ENCODE measurements around the gene FIBCD1.

The FIBCD1 gene

DNA sequence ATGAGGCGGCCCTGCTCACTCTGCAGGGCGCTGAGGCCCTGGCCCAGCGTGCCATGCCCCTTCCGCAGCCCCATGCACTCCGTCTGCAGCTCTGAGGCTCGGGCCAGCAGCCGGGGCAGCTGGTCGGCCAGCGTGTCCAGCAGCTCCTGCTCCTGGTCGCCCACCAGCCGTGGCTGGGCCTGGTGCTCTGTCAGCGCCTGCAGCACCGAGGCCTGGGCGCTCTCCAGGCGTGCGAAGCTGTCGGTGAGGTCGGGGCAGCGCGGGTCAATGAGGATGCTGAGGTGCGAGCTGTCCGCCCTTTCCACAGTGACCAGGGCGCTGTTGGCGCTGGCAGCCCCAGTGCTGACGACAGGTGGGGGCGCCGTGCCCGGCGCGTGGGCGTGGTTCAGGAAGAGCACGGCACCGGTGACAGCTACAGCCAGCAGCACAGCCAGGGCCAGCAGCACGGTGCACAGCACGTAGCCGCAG lies 9.4 kb downstream of the FIBCD1 start:
- no peak for DNase-seq (ENCODE audit: low read depth)
- H3K4me3 ChIP-seq (ENCODE audit: low read depth, low read length): no peak overlapping the region

- no peak for DNase-seq (ENCODE audit: low read depth)
- no peak overlapping the region for H3K4me3 ChIP-seq (ENCODE audit: low read depth, low read length)
These were observed 10.8 kb downstream of the FIBCD1 start for GRCh38 chr9:130927995-130928900.

GRCh38 chr9:130927338-130927737 lies 11.7 kb downstream of the FIBCD1 start:
- DNase-seq (ENCODE audit: low read depth): no peak
- no peak overlapping the region for H3K4me3 ChIP-seq (ENCODE audit: low read depth, low read length)

DNA sequence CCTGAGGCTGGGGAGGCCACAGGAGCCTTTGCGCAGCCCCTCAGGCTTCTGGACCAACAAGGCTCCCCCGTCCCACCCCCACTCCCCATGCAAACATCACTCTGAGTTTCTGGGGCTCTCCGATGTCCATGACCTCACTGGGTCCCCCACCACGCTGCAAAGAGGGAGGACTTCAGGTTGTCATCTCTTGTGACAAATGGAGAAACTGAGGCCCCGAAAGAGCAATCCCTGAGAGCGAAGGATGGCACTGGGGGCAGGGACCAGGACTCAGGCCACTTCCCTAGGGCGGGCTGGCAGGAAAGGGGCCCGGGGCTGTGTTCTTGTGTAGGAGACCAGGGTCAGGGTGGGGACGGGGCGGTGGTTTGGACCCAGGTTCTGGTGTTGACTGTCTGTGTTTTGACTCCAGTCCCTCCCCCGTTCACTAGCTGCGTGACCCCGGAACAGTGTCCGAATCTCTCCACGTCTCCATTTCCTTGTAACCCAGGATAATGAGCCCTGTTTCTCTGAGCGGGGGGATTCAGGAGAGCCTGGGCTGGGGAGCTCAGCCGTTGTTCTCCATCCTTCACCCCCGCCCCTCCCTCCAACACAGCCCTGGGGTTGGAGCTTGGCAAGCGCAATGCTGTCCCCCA lies 13.9 kb downstream of the FIBCD1 start:
- H3K4me3 ChIP-seq (ENCODE audit: low read depth, low read length): no peak overlapping the region
- no peak for DNase-seq (ENCODE audit: low read depth)

- H3K4me3 ChIP-seq (ENCODE audit: low read depth, low read length): no peak overlapping the region
- no peak for DNase-seq (ENCODE audit: low read depth)
These were observed 14.6 kb downstream of the FIBCD1 start for GRCh38 chr9:130924448-130924788.

GRCh38 chr9:130923611-130924447 lies 15.2 kb downstream of the FIBCD1 start:
- no peak overlapping the region for H3K4me3 ChIP-seq (ENCODE audit: low read depth, low read length)
- DNase-seq (ENCODE audit: low read depth): no peak

DNA sequence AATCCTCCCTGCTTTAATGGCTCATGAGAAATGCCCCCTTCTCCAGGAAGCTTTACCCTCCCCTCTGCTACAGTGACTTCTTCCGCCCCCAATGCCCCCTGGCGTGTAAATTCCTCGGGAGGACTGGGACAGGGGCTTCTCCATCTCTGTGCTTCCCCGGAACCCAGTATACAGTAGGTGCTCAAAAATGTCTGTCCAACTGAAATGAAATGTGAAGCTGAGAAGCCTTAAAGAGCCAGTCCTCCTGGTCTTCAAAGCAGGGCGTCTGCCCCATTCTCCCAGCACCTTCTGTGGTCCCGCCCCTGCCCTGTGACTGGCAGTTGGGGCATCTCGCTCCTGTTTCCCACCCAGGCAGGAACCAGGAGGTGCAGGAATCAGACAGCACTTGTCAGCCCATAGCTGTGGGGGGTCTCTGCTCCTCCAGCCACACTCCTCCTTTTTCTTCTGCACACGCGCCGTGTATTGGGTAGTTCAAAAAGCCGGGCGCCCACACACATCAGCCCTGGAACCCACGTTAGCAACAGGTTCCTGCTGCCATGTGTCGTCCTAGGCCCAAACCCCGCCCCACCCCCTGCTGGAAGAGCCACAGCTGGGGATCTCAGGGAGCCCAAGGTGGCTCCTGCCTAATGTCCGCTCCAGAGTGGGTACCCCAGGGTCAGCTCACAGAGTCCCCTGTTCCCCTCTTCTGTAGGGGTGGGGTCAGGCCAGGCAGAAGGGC lies 16.0 kb downstream of the FIBCD1 start:
- no peak overlapping the region for H3K4me3 ChIP-seq (ENCODE audit: low read depth, low read length)
- DNase-seq (ENCODE audit: low read depth): no peak

DNA sequence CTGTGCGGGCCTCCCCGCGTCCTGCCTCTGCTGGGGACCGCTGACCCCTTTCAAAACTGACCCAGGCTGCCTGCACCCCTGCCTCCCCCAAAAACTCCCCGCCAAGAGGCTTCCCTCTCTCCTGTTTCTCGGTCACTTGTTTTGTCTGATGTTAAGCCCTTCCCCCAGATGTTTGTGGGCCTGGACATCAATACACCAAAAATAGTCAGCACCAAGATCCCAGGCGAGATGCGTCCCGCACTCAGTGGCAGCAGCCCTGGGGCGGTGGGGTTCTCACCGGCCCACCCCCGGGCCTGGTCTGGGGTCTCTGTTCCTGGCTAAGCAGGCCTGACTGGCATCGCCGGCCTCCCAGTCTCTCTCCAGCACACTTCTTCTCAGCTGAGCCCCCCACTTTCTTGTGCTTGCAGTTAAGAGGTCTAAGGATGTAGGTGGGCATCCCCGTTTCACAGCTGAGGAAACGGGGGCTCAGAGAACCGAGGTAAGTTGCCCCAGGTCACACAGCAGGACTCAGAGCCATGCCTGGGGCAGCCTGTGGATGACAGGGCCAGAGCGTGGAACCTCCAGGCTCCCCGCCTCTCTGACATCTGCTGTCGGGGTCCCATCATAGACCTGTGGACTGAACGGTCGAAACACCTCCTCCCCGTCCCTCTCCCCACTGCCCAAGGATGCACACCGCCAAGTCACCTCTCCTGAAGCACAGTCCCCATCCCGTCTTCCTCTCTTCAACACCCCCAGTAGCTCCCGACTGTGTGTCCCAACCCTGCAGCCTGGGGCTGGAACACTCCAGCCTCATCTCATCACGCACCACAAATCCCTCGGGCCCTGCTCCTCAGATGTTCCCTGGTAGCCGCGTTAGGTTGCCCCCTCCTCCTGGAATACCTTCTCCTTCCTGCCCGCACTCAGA lies 16.8 kb downstream of the FIBCD1 start:
- no peak for DNase-seq (ENCODE audit: low read depth)
- H3K4me3 ChIP-seq (ENCODE audit: low read depth, low read length): no peak overlapping the region

DNA sequence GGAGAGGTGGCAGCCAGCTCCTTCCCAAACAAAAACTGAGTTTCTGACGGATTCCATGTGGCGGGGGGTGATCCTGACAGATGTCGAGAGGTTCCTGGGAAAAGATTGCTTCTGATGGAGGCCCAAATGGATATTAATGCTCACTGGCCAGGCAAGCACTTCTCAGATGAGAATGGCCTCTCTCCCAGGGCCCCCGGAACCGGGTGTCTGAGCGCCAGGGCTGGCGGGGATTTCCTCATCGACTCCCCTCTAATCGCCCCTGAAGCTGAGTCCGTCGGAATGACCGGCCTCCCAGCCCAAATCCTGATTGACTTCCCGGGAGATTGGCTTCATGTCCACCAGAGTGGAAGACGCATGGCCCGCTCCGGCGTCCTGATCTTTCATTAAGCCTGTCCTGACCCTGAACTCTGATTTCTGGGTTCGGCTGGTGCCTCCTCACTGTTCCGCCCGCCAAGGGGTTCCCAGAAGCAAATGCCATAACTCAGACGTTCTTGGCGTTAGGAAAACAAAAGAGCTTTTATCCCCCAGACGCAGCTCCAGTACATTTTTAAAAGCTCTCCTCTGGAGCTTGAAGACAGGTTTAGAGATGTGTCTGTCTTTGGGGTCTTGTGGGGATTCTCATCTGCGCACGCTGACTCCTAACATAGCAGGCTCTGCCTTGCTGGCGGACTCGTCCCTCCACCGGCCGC lies 17.6 kb downstream of the FIBCD1 start:
- no peak overlapping the region for H3K4me3 ChIP-seq (ENCODE audit: low read depth, low read length)

DNA sequence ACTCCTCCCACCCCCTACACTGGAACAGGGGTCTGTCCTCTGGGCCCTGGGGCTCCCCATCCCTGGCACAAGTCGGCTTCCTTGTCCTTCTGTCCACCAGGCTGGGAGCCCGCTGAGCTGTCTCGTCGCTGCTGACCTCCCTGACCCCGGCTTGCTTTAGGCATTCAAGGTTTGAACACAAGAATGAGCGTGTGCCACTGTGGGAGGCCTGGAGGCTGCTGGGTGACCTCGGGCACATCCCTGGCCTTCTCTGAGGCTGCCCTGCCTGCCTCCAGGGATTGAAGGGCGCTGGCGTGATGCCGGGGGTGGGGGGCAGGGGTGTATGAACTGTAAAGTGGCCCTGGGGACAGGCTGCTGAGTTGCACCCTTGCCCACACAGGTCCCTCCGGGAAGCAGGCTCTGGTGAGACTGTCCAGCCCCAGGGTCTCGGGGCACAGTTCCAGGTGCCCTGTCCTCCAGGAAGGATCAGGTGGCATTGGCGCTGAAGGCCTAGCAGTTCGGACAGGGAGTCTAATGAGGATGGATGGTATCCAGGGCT lies 18.2 kb downstream of the FIBCD1 start:
- no peak for DNase-seq (ENCODE audit: low read depth)

More for the DNA sequence above, 17.6 kb downstream of the FIBCD1 start:
- no peak for DNase-seq (ENCODE audit: low read depth)

GRCh38 chr9:130920233-130920632 lies 18.8 kb downstream of the FIBCD1 start:
- H3K4me3 ChIP-seq (ENCODE audit: low read depth, low read length): no peak overlapping the region
- no peak for DNase-seq (ENCODE audit: low read depth)

More for the DNA sequence above, 18.2 kb downstream of the FIBCD1 start:
- H3K4me3 ChIP-seq (ENCODE audit: low read depth, low read length): no peak overlapping the region

GRCh38 chr9:130919559-130920145 lies 19.4 kb downstream of the FIBCD1 start:
- no peak for DNase-seq (ENCODE audit: low read depth)
- H3K4me3 ChIP-seq (ENCODE audit: low read depth, low read length): no peak overlapping the region

- DNase-seq (ENCODE audit: low read depth): no peak
- no peak overlapping the region for H3K4me3 ChIP-seq (ENCODE audit: low read depth, low read length)
These were observed 20.1 kb downstream of the FIBCD1 start for GRCh38 chr9:130918826-130919558.

DNA sequence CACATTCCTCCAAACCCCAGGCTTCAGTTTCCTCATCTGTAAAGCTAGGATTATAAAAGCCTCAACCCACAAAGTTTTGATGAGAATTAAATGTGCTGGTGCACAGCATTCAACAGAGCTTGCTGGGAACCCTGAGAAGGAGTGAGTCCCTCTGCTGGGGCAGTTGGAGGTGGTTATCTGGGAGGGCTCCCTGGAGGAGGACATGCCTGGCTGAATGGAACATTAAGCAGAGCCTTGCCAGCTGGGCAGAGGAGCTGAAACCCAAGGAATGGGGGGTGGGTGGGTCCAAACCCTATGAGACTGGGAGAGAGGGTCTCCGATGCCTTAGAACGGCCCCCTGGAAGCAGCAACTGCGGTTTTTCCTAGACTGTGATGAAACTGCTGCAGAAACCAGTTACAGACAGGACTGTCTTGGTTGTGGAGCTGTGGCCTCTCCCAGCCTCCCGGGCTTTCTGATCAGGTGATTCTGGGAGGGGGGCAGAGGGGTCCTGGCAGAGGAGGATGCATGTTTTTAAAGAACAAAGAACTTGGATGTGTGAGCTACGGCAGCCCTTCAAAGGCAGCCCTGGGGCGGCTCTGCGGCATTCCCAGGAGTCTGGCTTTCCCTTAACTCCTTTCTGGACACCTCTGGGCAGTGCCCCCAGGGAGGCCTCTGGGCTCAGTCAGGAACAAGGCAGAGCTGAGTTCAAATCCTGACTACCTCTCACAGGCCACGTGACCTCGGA lies 20.8 kb downstream of the FIBCD1 start:
- H3K4me3 ChIP-seq (ENCODE audit: low read depth, low read length): no peak overlapping the region
- no peak for DNase-seq (ENCODE audit: low read depth)

DNA sequence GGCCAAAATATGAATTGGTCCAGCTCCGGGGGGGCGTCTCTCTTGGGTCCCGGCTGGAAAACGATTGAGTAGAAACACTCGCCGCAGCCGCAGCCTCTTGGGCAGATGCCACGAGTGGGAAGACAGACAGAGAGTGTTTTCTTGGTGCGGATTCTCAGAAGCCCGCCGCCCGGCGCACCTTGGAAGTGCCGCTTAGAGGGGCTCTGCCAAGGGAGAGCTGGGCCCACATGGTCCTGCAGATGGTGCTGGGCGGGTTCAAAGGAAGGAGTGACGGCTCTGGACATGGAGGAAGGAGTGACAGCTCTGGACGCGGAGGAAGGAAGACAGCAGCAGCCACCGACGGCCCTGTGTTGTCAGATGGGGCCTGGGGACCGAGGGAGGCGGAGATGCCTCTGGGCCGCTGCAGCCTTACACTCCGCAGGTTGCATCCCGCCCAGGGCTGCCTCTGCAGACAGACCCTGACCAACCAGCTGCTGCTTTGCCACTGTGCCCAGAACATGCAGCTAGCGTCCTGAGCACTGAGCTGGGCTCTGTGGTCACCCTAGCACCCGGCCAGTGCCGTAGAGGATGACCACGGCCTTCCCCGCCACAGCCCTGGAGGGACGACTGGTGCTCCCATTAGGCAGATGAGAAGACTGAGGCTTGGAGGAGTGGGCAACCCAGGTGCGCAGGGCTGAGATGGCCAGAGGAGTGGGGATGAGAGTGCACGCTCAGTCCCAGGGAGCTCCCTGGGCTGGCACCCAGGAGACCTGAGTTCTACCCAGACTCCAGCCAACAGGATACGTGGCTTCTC lies 21.7 kb downstream of the FIBCD1 start:
- H3K4me3 ChIP-seq (ENCODE audit: low read depth, low read length): no peak overlapping the region
- DNase-seq (ENCODE audit: low read depth): no peak

All from skeletal muscle cell (primary cell).